T47D (cell line): ENCODE measurements around the gene DAND5.

Experiments used
- DNase-seq, 2 experiments: peaks; one replicate each; pipeline versions ENCODE4 v3.0.0 to v3.0.0-alpha.2; 2011 to 2012; ENCODE audit warnings: low read depth in 1 of 2, low spot score in 1 of 2
- JUND ChIP-seq: IDR thresholded peaks from 2 replicates; pipeline ENCODE4 v1.6.1; 2012; ENCODE audit warnings: low read depth
- in situ Hi-C: cut with HindIII; loops from 2 replicates; pipeline ENCODE4 v1.10.0; 2016; ENCODE audit warnings: low sequenced_read_pairs, low pct_unique_long_range_greater_than_20kb

Gene DAND5

DNA sequence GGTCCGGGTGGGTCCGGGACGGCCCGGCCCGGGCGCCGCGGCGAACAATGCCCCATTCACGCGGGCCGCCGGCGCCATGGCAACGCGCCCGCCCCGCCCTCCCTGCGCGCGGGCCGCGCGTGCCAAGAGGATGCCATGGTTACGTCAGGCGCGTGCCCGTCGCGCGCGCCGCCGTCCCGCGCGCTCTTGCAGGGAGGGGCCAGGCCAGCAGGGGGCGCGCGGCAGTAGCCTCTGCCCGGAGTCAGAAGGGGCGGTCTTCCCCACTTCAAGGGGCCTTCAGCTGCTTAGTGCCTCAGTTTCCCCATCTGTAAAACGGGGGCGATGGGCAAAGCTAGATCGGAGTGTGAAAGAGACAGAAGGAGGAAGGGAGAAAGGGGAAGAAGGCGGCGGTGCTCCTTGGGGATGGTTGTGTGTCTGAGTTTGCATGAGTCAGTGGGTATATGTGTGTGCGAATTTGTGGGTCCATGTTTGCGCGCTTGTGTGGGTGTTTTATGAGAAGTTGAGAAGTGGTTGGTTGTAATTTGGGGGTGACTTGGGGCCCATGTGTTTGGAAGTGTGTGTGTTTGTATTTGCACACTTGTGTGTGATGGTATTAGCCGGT is 14.3 kb downstream of the DAND5 start:
- peak; percentile 60 to 79 for DNase-seq
- in situ Hi-C loops: no loop called here
- no peak for TF ChIP-seq JUND

DNA sequence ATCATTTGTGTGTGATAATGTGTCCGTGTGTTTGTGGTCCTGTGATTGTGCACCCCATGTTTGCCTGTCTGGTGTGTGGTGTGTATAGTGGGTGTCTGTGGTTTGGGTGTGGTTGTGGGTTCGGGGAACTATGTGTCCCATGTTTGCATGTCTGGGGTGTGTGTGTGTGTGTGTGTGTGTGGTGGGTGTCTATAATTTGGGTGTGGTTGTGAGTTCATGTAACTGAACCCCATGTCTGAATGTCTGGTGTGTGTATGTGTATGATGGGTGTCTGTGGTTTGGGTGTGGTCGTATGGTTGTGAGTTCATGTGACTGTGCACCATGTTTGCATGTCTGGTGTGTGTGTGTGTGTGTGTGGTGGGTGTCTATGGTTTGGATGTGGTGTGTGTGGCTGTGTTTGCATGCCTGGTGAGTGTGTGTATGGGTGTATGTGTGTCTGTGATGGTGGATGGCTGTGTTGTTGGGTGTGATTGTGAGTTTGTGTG is 14.8 kb downstream of the DAND5 start:
- in situ Hi-C loops: no loop called here
- DNase-seq: no peak
- TF ChIP-seq JUND: no peak

DNA sequence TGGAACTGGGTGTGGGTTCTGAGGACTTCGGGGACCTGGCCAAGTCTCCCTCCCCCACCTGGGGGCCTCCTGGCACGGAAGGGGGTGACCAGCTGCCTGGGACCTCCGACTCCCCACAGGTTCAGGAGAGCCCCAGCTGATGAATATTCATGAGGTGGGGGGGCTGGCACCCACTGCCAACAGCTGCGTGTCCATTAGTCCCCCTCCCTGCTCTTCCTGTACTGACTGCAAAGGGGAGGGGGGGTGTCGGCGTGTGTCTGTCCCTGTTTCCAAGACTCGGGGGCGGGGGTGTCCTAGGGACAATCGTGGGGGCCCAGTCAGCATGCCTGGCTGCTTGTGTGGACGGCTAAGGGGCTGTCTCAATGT is 15.3 kb downstream of the DAND5 start:
- in situ Hi-C loops: no loop called here
- no peak for TF ChIP-seq JUND
- DNase-seq: no peak

- in situ Hi-C loops: no loop called here
- no peak for TF ChIP-seq JUND
- peak in 1 of 2 experiments; percentile 31 for DNase-seq
Measured at GRCh38 chr19:12985049-12985776, 15.8 kb downstream of the DAND5 start.

- no peak for DNase-seq
- TF ChIP-seq JUND: no peak
- in situ Hi-C loops: no loop called here
Measured at GRCh38 chr19:12986726-12987125, 17.4 kb downstream of the DAND5 start.

- DNase-seq: no peak
- in situ Hi-C loops: no loop called here
- no peak for TF ChIP-seq JUND
Measured at GRCh38 chr19:12987190-12987589, 17.8 kb downstream of the DAND5 start.

- no peak for DNase-seq
- in situ Hi-C loops: no loop called here
- TF ChIP-seq JUND: no peak
Measured at GRCh38 chr19:12987781-12988180, 18.4 kb downstream of the DAND5 start.

DNA sequence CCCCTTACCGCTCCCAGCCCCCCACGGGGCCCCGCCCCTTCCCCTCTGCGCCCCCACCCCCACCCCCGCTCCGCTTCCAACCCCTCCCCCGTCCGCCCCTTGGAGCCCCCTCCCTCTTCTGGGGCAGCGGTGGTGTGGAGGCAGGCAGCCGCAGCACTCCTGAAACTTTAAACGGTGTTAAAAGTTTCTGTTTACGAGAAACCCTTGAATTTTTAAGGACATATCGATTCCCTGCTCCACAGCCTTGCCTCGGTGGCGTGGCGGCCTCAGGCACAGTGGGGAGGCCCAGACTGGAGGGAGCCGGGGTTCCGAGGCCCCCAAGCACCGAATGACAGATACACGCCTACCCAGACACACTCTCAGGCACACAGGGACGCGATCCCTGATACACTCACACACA is 21.1 kb downstream of the DAND5 start:
- TF ChIP-seq JUND: no peak
- in situ Hi-C loops: no loop called here
- no peak for DNase-seq

- no peak for DNase-seq
- TF ChIP-seq JUND: no peak
- in situ Hi-C loops: no loop called here
Measured at GRCh38 chr19:12990853-12991252, 21.5 kb downstream of the DAND5 start.

- peak in 1 of 2 experiments; percentile 19 for DNase-seq
- in situ Hi-C loops: no loop called here
- TF ChIP-seq JUND: no peak
Measured at GRCh38 chr19:12991296-12991695, 21.9 kb downstream of the DAND5 start.

DNA sequence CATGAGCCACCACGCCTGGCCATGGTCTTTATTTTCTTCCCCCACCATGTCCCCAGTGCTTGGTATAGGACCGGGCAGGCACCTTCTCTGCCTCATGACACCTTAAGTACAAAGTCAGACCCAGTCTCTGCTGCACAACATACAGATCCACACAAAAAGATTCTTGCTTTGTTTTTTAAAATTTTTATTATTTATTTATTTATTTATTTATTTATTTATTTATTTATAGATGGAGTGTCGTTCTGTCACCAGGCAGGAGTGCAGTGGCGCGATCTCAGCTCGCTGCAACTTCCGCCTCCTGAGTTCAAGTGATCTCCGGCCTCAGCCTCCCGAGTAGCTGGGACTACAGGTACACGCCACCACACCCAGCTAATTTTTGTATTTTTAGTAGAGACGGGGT is 23.4 kb downstream of the DAND5 start:
- in situ Hi-C loops: no loop called here
- DNase-seq: no peak
- TF ChIP-seq JUND: no peak

DNA sequence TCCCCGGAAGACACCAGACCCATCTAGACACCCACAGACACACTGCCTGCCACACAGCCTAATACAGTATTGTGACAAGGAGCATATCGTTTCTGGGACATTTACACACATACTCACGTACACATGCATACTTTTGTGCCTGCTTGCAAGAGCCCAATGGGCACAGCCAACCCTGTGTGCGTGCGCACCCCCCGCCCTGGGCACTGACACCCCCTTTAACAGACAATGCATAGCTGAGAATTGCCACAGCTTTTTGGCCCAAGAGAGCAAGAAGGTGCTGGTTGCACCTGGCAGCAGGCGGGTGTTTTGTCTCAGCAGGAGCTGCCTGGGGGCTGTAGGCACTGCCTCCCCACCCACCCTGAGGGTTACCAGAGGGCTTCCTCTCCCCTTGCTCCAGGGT is 24.2 kb downstream of the DAND5 start:
- in situ Hi-C loops: no loop called here

GRCh38 chr19:12994701-12995595 is 25.6 kb downstream of the DAND5 start, which contains the start of gene NFIX:
TSS of gene NFIX (plus strand) at chr19:12995475. CDS start at chr19:12995838, 363 bp downstream.
- DNase-seq: peak in 1 of 2 experiments; percentile 68
- in situ Hi-C loops: no loop called here
- TF ChIP-seq JUND: no peak

More for the DNA sequence above, 24.2 kb downstream of the DAND5 start:
- no peak for DNase-seq
- no peak for TF ChIP-seq JUND
